GM10248 (cell line): Measurements from ENCODE around the gene NATD1.
A peak's percentile ranks its signal among the peaks of the same experiment; 100 is the strongest.

Source experiments
- CTCF ChIA-PET: fragments of 300-600 bp; sonication (Branson Sonifier 250); formaldehyde crosslinking; extraction: SDS; loops from one replicate; lab custom pipeline; 2021; ENCODE audit warnings: antibody characterized with exemption; lab: Yijun Ruan, JAX
- POLR2A ChIA-PET: fragments of 350-650 bp; sonication (Branson Sonifier 250); formaldehyde crosslinking; extraction: SDS; loops from one replicate; lab custom pipeline; 2020; ENCODE audit warnings: antibody characterized with exemption; lab: Yijun Ruan, JAX
- DNase-seq: peaks from one replicate; pipeline ENCODE4 v3.0.0; 2012; ENCODE audit errors: extremely low spot score
- TF ChIP-seq, protein P1 (sequence below): IDR thresholded peaks from 2 replicates; pipeline ENCODE4 v1.5.1; 2012; ENCODE audit warnings: mild to moderate bottlenecking, low read depth; ENCODE audit errors: extremely low read depth, missing control alignments, control extremely low read depth

The NATD1 gene

DNA sequence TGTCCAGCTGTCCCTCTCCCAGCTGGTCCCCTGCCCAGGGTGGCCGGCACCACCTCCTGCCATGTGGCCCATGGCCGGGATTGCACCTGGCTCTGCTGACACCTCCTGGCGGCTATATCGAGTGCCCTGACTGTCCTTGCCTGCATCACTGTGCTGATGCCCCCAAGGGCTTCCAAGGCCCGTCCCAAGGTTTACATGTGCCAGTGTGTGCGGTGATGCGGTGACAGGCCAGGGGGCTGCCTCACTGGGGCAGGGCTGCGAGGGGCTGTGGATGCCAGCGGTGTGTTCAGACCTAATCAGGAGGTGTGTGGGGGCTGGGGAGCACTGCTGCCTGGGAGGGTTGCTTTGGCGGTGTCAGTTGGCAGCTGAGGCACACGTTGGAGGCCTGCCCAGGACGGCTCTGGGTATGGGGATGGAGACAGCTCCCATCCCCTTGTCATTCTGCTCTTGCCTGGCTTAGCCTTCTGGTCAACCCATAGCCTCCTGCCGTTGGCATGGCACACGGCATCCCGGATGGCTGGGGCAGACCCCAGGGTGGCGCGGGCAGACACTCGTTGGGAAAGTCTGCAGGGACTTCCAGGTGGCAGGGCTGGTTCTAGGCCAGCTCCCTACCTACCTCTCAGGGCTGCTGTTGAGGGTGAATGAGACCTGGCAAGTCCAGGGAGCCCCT is 36.8 kb upstream of the NATD1 start:
- CTCF ChIA-PET = interaction anchor here (0.9 to 1.9 kb wide), 3 partner anchors 10 to 20 kb away, joined by 3 to 8 read pairs (median 3); no protein-coding TSS in a partner anchor
- no peak for DNase-seq
- TF ChIP-seq, protein P1, sequence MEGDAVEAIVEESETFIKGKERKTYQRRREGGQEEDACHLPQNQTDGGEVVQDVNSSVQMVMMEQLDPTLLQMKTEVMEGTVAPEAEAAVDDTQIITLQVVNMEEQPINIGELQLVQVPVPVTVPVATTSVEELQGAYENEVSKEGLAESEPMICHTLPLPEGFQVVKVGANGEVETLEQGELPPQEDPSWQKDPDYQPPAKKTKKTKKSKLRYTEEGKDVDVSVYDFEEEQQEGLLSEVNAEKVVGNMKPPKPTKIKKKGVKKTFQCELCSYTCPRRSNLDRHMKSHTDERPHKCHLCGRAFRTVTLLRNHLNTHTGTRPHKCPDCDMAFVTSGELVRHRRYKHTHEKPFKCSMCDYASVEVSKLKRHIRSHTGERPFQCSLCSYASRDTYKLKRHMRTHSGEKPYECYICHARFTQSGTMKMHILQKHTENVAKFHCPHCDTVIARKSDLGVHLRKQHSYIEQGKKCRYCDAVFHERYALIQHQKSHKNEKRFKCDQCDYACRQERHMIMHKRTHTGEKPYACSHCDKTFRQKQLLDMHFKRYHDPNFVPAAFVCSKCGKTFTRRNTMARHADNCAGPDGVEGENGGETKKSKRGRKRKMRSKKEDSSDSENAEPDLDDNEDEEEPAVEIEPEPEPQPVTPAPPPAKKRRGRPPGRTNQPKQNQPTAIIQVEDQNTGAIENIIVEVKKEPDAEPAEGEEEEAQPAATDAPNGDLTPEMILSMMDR = no peak
- POLR2A ChIA-PET = no interaction called here

DNA sequence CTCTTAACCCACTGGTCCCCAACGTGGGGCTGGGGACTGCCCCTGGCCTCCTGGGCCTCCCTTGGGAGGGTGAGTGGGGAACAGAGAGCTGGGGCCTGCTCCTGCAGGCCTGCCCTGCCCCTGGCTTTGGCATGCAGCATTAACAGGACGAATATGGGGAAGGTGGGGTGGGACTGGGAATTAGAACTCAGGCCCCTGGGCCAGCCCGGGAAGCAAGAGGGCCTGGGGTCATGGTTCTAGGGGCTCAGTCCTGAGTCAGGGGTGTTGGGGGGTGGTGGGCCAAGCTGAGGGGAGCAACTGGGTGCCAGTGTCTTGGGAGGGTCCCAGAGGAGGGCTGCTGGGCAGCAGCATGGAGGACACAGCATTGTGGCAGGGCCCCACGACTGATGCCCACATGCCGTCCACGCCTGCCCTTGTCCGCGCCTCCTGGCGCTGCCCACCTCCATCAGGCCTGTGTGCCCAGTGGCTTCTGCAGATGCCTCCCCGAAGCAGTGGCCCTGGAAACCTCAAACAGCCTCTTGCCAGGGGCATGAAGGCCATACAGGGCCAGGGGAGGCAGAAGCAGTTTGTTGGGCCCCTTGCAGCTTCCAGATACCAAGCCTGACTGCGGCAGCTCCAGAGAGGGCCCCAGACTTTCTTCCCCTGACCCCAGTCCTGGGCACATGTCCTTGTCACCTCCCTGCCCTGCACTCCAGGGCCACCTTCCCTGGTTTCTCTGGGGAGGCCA is 36.1 kb upstream of the NATD1 start:
- CTCF ChIA-PET = interaction anchor here (0.9 to 1.9 kb wide), 4 partner anchors 9 to 170 kb away, joined by 3 to 8 read pairs (median 3); no protein-coding TSS in a partner anchor
- TF ChIP-seq, protein P1 = no peak
- POLR2A ChIA-PET = no interaction called here
- no peak for DNase-seq

DNA sequence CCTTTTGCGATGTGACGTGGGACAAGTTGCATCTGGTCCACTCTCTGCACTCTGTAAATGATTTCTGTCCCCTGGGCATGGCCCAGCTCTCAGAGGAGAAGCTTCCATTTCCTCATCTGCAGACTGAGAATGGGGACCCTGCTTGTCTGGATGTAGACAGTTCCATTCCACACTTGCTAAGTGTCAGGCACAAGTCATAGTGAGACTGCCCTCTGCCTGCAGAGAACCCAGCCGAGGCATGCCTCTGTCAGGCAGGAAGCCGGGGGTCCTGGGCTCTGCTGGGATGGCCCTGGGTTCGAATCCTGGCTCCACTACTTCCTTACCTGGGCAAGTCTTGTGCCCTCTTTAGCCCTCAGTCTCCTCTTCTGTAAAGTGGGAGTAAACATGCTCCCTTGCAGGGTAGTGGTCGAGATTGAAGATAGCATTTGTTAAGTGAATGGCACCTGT is 35.4 kb upstream of the NATD1 start:
- TF ChIP-seq, protein P1 = peak; percentile 29
- ChIA-PET CTCF (interaction anchor here (1.3 to 3.8 kb wide), 5 partner anchors 9 to 224 kb away, joined by 3 to 36 read pairs (median 8); no protein-coding TSS in a partner anchor), POLR2A (interaction anchor here (0.6 kb wide), 1 partner anchor 9 kb away, joined by 3 read pairs; no protein-coding TSS in a partner anchor)
- DNase-seq = peak; percentile 65

DNA sequence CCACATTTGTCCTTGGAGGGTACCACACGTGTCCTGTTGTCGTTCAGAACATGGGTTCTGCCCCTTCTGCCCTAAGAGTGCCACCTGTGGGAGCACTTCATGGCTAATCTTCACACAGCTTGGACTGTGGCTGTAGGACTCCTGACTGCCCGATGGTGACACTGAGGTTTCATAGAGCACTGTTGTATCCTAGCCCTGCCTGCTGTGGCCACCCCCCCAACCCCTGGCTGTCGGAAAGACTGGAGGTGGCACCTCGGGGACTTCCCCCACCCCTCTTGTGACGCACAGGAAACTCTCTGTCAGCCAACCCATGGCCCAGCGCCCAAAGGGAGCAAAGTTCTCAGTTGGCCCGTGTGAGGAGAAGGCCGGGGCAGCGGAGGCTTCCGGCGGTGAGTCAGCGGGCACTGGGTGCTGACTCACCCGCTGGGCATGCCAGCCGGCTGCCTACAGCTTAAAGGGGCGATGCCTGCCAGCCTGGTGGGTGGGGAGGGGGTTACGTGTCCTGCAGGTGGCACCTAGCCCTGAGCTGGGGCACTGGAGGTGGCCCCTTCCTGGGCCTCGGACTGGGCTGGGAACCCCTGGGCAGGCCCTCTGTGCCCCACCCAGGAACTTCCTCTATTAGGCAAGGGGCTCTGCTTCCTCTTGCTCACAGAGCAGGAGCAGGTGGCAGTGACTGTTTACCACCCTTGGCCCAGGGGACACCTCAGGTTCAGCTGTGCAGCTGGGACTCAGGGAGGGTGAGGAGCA is 34.7 kb upstream of the NATD1 start:
- ChIA-PET CTCF (interaction anchor here (0.9 to 3.8 kb wide), 6 partner anchors 11 to 225 kb away, joined by 3 to 36 read pairs (median 4); no protein-coding TSS in a partner anchor), POLR2A (interaction anchor here (0.6 kb wide), 1 partner anchor 9 kb away, joined by 3 read pairs; no protein-coding TSS in a partner anchor)
- TF ChIP-seq, protein P1 = no peak
- peak; percentile 76 for DNase-seq

DNA sequence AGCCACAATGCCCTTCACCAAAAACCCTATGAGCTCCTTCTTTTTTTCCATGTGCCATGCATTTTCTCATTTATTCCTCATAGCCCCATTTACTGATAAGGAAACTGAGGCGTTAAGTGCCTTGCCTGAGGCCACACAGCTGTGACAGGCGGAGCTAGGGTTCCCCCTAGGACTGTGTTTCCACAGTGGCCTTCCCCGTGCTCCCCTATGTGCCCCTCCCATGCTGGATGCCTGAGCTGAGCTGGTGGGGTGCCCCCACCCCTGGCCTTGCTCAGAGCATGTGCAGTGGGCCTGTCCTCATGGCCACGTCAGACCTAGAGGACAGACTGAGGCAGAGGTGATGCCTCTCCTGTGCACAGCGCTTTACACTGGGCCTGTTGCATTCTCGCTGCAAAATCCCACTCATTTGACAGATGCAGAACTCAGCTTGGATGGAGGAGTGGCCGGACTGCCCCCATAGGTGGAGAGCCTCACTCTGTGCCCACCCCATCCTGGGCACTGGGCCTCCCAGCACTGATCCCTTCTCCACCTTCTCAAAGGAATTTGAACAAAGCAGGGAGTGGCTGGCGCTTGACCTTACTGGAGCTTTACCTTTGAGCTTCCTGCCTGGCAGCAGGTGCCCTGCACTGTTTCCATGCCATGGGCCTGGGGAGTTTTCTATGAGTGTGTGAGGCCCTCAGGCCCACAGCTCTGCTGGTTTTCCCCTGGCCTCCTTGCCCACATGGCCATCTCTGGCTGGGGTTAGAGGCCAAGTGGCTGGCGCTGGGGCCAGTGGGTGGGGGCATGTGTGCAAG is 33.9 kb upstream of the NATD1 start:
- ChIA-PET CTCF (interaction anchor here (0.9 to 3.8 kb wide), 5 partner anchors 10 to 226 kb away, joined by 3 to 36 read pairs (median 5); no protein-coding TSS in a partner anchor), POLR2A (interaction anchor here (0.6 to 0.7 kb wide), 2 partner anchors 11 to 1051 kb away, joined by 3 to 4 read pairs; no protein-coding TSS in a partner anchor)
- TF ChIP-seq, protein P1 = no peak
- DNase-seq = no peak
